GM12864 (cell line): Measurements from ENCODE around the gene WDR91.
"Not testable (repeated sequence)": the region's sequence is repeated elsewhere in the genome, so short reads cannot be mapped to it uniquely, and the experiment has no call there.

ENCODE experiments used
- DNase-seq: peaks from one replicate; pipeline ENCODE4 v3.0.0-alpha.2; 2011; ENCODE audit warnings: low read depth
- H3K4me3 ChIP-seq: 2 replicates; pipeline ENCODE4 v1.5.1; 2011; ENCODE audit warnings: mild to moderate bottlenecking, low read depth, low read length, control low read depth
- TF ChIP-seq, protein P1 (sequence below): IDR thresholded peaks from 2 replicates; pipeline ENCODE4 v1.5.1; 2011; ENCODE audit warnings: low read depth, mild to moderate bottlenecking, moderate library complexity, low read length, control low read depth, inconsistent platforms; ENCODE audit errors: missing control alignments

WDR91 gene

DNA sequence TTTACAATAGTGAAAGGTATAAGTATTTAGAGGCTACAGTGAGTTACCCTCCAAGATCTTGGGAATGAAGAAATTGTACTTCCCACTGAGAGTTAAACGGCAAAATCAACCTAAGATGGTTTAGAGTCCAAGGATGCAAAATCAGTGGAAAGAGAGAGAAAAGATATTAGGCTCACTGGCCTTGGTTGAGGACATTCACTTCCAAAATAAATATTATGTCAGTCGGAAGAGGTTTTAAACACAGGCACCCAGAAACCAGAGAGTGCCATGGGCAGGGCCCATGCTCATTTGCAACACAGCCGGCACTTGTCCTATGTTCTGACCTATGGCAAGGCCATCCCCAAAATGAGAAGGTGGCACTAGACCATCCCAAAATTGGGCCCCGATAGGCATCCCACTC lies 3.9 kb upstream of the WDR91 start:
- H3K4me3 ChIP-seq: no peak overlapping the region
- DNase-seq: no peak
- TF ChIP-seq, protein P1, sequence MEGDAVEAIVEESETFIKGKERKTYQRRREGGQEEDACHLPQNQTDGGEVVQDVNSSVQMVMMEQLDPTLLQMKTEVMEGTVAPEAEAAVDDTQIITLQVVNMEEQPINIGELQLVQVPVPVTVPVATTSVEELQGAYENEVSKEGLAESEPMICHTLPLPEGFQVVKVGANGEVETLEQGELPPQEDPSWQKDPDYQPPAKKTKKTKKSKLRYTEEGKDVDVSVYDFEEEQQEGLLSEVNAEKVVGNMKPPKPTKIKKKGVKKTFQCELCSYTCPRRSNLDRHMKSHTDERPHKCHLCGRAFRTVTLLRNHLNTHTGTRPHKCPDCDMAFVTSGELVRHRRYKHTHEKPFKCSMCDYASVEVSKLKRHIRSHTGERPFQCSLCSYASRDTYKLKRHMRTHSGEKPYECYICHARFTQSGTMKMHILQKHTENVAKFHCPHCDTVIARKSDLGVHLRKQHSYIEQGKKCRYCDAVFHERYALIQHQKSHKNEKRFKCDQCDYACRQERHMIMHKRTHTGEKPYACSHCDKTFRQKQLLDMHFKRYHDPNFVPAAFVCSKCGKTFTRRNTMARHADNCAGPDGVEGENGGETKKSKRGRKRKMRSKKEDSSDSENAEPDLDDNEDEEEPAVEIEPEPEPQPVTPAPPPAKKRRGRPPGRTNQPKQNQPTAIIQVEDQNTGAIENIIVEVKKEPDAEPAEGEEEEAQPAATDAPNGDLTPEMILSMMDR: no peak

DNA sequence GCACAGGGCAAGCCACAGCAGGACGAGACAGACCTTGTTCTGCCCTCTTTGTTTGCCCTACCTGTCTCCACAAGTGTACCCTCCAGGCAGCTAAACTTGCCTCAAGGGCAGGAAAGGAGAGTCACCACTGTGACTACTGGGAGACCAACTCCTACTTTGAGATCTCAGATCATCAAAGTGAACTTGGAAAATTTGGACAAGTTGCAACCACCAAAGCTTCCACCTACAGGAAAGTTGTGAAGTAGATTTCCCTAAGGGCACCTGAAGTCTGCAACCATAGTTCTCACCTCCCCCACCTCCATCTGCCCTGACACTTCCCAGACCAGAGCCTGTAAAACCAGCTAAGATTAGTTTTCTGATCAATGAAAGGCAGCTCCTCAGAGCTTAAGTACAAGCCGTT lies 2.5 kb upstream of the WDR91 start:
- no peak overlapping the region for H3K4me3 ChIP-seq
- no peak for DNase-seq
- TF ChIP-seq, protein P1: no peak

DNA sequence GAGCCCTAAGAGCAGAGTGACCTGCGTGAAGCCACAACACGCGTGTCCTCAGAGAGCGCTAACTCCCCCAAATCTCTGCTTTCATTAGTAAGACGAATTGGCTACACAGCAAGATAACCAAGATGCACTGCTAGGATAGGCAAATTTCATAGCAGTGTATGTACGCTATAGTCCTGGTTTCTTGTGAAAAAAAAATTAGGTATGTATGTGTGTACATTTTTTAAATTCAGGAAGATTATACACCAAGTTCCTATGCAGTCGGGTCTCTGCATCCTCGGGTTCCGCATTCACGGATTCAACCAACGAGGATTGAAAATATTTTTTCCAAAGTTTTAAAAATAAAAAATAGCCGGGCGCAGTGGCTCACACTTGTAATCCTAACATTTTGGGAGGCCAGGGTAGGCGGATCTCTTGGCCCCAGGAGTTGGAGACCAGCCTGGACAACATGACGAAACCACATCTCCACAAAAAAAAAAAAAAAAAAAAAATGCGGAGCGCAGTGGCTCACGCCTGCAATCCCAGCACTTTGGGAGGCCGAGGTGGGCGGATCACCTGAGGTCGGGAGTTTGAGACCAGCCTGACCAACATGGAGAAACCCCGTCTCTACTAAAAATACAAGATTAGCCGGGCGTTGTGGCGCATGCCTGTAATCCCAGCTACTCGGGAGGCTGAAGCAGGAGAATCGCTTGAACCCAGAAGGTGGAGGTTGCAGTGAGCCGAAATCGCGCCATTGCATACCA lies 790 bp upstream of the WDR91 start:
- DNase-seq: not testable (repeated sequence)
- H3K4me3 ChIP-seq: peak overlapping the region; percentile 61

DNA sequence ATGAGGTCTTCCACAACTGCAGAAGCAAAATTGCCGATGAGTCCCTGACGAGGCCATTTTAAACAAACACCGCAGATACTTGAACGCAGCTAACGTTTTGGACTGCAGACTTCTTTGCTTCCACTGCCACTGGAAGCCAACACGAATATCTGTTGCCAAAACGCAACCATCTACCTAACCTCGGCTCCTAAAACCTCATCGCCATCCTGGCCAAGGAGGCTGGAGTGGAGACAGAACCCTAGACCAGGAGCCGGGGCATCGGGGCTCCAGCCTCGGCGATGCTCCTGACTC lies 493 bp downstream of the WDR91 start:
- H3K4me3 ChIP-seq: peak overlapping the region; percentile 88
- TF ChIP-seq, protein P1: no peak
- DNase-seq: no peak

DNA sequence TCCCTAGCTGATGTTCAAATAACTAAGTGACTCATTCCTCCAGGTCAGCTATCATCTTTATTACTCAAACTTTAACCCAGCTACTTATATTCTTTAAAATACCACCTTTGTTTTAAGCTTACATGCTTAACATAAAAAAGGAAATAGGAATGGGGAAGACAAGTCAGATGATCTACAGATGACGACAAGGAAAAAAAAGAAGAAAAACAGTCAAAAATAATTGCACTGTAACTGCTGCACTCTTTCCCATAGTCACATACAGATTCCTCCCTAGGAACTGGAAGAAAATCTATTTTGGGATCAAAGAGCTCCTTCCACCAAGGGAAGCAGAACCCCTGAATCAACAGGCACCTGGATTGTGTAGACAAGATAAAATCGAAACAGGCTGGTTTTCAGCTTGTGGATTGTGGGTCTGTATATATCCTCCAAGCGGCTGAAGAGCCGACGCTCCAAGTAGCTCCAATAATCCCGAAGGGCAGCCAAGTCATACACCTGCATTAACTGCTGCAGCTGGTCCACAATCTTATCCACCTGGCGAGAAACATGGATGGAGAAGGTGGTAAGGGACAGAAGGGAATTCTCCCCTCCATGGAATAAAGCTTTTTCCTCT lies 2.0 kb downstream of the WDR91 start:
- no peak overlapping the region; the same call in 1 of the 2 replicates for H3K4me3 ChIP-seq
- TF ChIP-seq, protein P1: no peak

DNA sequence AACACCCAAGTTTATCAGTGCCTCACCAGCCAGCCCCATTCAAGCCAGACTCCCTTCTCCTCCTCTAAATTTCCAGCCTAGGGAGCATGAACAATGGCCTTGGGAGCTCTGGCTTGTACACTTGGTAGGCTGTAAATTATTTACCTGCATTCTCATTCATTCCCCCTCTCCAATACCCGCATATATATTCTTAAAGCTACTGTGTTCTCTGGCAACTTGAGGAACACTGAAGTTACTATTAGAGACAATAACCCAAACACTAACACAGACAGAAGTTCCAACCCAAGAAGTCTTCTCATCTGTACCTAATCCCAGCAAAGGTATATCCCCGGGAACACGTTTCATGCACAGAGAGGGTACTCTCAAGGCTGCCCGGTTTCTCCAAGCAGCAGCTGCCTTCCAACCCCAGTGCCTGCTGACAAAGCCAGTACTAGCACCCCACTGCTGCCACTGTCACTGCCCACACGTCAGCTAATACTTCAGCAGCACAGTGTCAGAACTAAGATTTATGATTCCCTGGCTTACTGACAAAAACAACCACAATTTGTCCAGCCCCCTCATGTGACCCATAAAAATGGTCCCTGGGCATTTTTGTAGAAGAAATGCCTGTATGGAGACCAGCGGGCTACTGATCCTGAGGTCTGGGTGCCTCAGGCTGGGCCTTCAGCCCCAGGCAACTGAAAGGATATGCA lies 3.1 kb downstream of the WDR91 start:
- no peak for DNase-seq
- H3K4me3 ChIP-seq: peak overlapping the region; percentile 5
- TF ChIP-seq, protein P1: no peak

More for the DNA sequence above, 2.0 kb downstream of the WDR91 start:
- DNase-seq: no peak

DNA sequence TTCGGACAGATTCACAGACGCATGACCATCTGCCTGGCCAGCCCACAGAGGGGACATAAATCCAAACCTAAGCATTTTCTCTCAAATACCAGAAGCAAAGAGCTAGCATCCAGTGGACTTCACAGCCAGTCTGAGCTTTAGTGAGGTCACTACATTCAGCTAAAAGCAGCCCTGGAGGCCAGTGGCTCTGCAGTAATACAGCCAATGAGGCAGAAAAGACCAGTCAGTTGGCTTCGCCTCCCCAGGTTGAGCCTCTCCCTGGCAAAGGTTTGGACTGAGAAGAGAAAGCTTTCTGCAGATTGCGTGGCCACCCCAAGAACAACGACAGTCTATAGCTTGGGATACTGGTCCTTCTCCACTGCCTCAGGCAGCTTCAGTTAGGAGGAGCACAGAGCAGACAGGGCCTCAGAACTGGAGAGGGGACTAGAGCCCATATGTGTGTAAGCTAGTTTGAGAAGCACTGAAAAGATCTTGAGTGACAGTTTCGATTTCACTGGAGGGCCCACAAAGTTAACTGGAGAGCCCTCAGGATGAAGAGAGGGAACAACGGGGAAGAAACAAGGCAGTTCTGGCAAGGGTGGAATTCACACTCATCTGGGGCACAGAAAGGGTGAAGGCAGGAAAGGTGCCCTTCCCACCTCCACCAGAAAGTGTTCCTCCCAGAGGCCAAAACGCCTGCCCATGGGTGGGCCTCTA lies 3.8 kb downstream of the WDR91 start:
- H3K4me3 ChIP-seq: peak overlapping the region; percentile 5
- TF ChIP-seq, protein P1: no peak
- DNase-seq: no peak
